Tibial nerve (tissue), 4 donors: ENCODE results near the gene ASCC1. TPM values are rescaled to one million over a fixed set of nuclear protein-coding genes. Genes with fewer than 3 reads are reported as not detected.
A peak's percentile ranks its signal among the peaks of the same experiment; 100 is the strongest.

Experiments used
- DNase-seq, 2 donors: peaks; one replicate each; pipeline ENCODE4 v3.0.0-alpha.2; 2019; ENCODE audit warnings: low spot score in 2 of 2
- H3K27ac ChIP-seq, 4 donors: fragments of 200-600 bp; sonication (generic) in 3 of 4; one replicate each; pipeline ENCODE4 v1.5.1; 2017 to 2019; ENCODE audit warnings: mild to moderate bottlenecking in 1 of 4
- H3K27me3 ChIP-seq, 2 donors: fragments of 200-600 bp; sonication (generic) in 1 of 2; one replicate each; pipeline versions ENCODE4 v1.5.1 to v1.6.0; 2017 to 2019
- H3K36me3 ChIP-seq, 3 donors: fragments of 200-600 bp; sonication (generic); one replicate each; pipeline ENCODE4 v1.5.1; 2018 to 2019
- H3K4me1 ChIP-seq, 4 donors: fragments of 200-600 bp; sonication (generic) in 3 of 4; one replicate each; pipeline ENCODE4 v1.5.1; 2017 to 2019
- H3K4me3 ChIP-seq, 4 donors: fragments of 200-600 bp; sonication (generic) in 3 of 4; one replicate each; pipeline ENCODE4 v1.5.1; 2017 to 2019; ENCODE audit warnings: mild to moderate bottlenecking in 1 of 4, moderate library complexity in 1 of 4
- H3K9me3 ChIP-seq, 4 donors: fragments of 200-600 bp; sonication (generic) in 3 of 4; one replicate each; pipeline ENCODE4 v1.5.1; 2017 to 2019
- EP300 ChIP-seq, 2 donors: sonication (generic); formaldehyde crosslinking; IDR thresholded peaks; one replicate each; pipeline ENCODE4 v1.6.1; 2017; ENCODE audit warnings: antibody characterized with exemption in 2 of 2, mild to moderate bottlenecking in 1 of 2
- POLR2A ChIP-seq, 2 donors: fragments of 450-650 bp; IDR thresholded peaks; one replicate each; pipeline ENCODE4 v1.6.1; 2017; ENCODE audit warnings: antibody characterized with exemption in 2 of 2, mild to moderate bottlenecking in 2 of 2, moderate library complexity in 2 of 2
- WGBS, 2 donors: methylation state at CpG; one replicate each; pipeline ENCODE4 v1.1.5; 2018; 5-methylcytosine and 5-hydroxymethylcytosine counted together
- small RNA-seq: library from RNA; depleted of rRNA; stranded (forward); fragments of <200 nt; gene quantifications from one replicate; pipeline ENCODE3, GENCODE V24; 2016
- total RNA-seq, 4 donors: library from RNA; depleted of rRNA; stranded (reverse); fragments of >200 nt; gene quantifications; one replicate each; pipeline ENCODE4 v1.1.0, GENCODE V29; 2016
- TF ChIP-seq, protein P1 (sequence below), 5 experiments: fragments of 200-600 bp in 3 of 5; fragments of 450-650 bp in 2 of 5; sonication (generic) in 3 of 5; IDR thresholded peaks; one replicate each; pipeline ENCODE4 v1.5.1; 2016 to 2019; ENCODE audit warnings: antibody characterized with exemption in 5 of 5, mild to moderate bottlenecking in 3 of 5, moderate library complexity in 2 of 5

The ASCC1 gene
- total RNA-seq, 4 donors from 2014 or later = 34.2 to 85.7 (median 54.2) TPM

DNA sequence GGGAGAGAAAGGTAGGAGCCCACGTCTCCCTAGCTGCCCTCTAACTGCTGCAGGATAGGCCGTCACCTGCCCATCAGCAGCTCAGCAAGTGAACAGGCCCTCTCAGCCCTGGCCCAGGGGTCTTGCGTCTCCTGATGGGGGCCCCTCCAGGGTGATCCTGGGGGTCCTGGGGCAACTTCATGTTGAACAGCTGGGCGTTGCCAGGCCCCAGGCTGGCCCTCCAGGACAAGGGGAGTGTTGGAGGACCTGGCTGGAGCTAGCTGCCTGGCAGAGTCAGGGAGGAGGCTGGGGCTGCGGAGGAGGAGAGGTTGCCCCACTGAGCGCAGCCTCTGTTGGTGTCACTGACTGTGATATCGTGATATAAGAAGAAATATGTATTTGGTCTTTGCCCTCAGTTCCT, 162.4 kb downstream of the ASCC1 start:
- Histone ChIP-seq H3K4me1 (no peaks in the 10 kb centered on the region), H3K36me3 (no peaks in the 10 kb centered on the region), H3K27ac (no peak overlapping the region), H3K4me3 (no peak overlapping the region), H3K27me3 (no peaks in the 10 kb centered on the region), H3K9me3 (peaks cover 0 to 4% (median 0%) of the 10 kb centered on the region in 4 donors)
- no peak for TF ChIP-seq EP300 (IDR thresholded peaks at IDR 0.05)
- no peak for TF ChIP-seq POLR2A (IDR thresholded peaks at IDR 0.05)
- TF ChIP-seq, protein P1, sequence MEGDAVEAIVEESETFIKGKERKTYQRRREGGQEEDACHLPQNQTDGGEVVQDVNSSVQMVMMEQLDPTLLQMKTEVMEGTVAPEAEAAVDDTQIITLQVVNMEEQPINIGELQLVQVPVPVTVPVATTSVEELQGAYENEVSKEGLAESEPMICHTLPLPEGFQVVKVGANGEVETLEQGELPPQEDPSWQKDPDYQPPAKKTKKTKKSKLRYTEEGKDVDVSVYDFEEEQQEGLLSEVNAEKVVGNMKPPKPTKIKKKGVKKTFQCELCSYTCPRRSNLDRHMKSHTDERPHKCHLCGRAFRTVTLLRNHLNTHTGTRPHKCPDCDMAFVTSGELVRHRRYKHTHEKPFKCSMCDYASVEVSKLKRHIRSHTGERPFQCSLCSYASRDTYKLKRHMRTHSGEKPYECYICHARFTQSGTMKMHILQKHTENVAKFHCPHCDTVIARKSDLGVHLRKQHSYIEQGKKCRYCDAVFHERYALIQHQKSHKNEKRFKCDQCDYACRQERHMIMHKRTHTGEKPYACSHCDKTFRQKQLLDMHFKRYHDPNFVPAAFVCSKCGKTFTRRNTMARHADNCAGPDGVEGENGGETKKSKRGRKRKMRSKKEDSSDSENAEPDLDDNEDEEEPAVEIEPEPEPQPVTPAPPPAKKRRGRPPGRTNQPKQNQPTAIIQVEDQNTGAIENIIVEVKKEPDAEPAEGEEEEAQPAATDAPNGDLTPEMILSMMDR (IDR thresholded peaks at IDR 0.05) = no peak
- 85 to 88% methylated on average over 7 of the region's 7 CpGs for WGBS, 2 donors
- no peak for DNase-seq

DNA sequence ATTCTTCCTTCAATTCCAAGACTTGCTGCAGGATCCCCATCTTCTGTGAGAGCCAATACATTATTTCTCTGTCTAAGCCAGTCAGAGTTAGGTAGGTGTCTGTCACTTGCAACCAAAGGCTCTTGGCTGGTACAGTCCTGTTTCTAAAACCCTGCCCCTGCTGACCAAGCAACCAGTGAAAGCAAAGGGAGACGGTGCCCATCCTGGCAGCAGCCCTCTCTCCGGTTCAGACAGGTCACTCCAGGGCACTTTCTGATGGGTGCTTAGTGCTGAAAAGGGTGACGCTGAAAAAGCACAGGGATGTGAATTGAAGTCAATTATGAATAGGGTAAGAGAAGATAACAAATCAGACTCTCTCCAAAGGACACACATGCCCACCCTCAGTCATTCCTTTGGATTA, 165.2 kb downstream of the ASCC1 start:
- H3K9me3 ChIP-seq = peaks cover 0 to 6% (median 0%) of the 10 kb centered on the region in 4 donors
- H3K36me3 ChIP-seq = no peaks in the 10 kb centered on the region
- no peak overlapping the region for H3K27ac ChIP-seq
- H3K27me3 ChIP-seq = no peaks in the 10 kb centered on the region
- TF ChIP-seq EP300 (IDR thresholded peaks at IDR 0.05) (no peak), POLR2A (IDR thresholded peaks at IDR 0.05) (no peak)
- TF ChIP-seq, protein P1 (IDR thresholded peaks at IDR 0.05) = no peak
- no peak for DNase-seq
- no peak overlapping the region for H3K4me3 ChIP-seq
- no peaks in the 10 kb centered on the region for H3K4me1 ChIP-seq
- WGBS, 2 donors = 54 to 57% methylated on average over 3 of the region's 3 CpGs

DNA sequence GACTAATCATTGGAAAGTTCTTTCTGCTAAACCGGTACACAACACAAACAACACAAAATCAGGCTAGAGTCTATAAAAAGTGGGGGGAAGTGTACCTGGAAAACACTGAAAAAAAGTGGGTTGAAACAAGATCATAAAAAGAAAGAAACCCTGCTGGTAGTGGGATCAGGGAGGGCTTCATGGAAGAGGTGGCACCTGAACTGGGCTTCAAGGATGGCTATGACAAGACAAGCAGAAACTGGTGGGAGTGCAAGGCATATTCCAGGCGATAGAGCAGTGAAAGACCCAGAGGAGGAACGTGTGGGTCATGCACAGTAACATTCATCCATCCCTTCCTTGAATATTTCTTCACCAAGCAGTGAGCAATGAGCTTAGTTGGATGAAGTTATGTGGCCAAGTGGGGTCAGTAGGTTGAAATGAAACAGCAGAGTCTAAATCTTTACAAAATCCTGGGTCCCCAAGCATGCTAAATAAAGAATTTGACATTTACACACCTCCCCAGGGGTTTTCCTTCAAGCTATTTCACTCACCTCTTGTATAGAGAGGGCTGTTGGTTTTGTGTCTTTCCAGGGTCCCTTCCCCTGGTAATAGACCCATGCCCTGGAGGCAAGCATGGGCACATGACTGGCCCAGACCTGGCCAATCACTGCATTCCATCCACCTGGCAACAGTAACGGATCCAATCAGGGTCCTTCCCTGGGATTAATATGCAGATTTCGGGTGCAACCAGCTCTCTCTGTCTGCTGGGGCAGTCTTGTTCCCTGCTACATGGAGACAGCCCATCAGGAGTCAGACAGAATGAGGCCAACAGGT, 165.9 kb downstream of the ASCC1 start:
- DNase-seq = no peak
- WGBS, 2 donors = 86 to 94% methylated on average over 5 of the region's 5 CpGs
- Histone ChIP-seq H3K27me3 (no peaks in the 10 kb centered on the region), H3K4me1 (peaks cover 0 to under 1% (median 0%) of the 10 kb centered on the region in 4 donors), H3K36me3 (no peaks in the 10 kb centered on the region), H3K9me3 (peaks cover 0 to 6% (median 0%) of the 10 kb centered on the region in 4 donors), H3K4me3 (no peak overlapping the region), H3K27ac (no peak overlapping the region)
- TF ChIP-seq EP300 (IDR thresholded peaks at IDR 0.05) (no peak), POLR2A (IDR thresholded peaks at IDR 0.05) (no peak)

DNA sequence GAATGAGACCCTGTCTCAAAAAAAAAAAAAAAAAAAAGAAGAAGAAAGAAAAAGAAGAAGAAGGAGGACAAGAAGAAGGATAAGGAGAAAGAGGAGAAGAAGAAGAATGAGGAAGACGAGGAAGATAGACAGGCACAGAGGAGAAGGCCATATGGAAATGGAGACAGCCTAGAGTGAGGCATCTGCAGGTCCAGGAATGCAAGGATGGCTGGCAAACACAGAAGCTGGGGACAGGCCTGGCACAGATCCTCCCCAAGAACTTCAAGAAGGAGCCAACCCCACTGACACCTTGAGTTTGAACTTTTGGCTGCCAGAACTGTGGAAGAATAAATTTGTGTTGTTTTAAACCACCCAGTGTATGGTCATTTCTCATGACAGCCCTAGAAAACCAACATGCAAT, 166.6 kb downstream of the ASCC1 start:
- TF ChIP-seq POLR2A (IDR thresholded peaks at IDR 0.05) = no peak
- no peak for TF ChIP-seq EP300 (IDR thresholded peaks at IDR 0.05)
- TF ChIP-seq, protein P1 (IDR thresholded peaks at IDR 0.05) = no peak
- H3K9me3 ChIP-seq = peaks cover 0 to 6% (median 0%) of the 10 kb centered on the region in 4 donors
- no peaks in the 10 kb centered on the region for H3K27me3 ChIP-seq
- no peak overlapping the region for H3K27ac ChIP-seq
- H3K4me1 ChIP-seq = peaks cover 0 to 8% (median 0%) of the 10 kb centered on the region in 4 donors
- 82 to 89% methylated on average over 1 of the region's 1 CpG for WGBS, 2 donors
- H3K36me3 ChIP-seq = no peaks in the 10 kb centered on the region
- no peak overlapping the region for H3K4me3 ChIP-seq
- no peak for DNase-seq

DNA sequence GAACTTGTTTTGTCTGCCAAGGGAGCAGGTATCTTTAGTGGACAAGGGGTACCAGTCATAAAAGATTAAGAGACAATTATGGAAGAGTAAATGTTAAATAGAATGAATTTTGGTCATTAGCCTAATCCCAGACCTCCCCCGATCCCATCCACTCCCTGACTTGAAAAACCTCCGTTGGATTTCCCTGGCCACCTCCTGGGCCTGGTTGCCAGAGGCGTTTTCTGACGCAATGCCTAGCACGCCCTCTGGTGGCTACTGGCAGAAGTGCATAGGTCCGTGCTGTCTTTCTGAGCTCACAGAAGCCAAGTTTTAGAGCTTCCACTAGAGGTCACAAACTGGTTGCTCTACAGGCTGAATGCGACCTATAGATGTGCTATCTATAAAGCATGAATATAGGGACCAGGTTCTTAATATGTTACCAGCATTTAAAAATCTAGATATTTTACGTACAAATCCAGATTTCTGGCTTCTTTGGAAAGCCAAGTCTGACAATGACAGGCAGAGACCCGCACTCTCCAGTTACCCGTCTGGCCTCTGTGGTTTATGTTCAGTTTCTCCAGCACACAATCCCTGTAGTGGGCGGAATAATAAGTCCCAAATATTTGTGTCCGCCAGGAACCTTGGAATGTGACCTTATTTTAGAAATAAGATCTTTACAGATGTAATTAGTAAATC, 167.5 kb downstream of the ASCC1 start:
- H3K27ac ChIP-seq = peak overlapping the region in 2 of 4 donors; percentile 16 to 50
- H3K36me3 ChIP-seq = no peaks in the 10 kb centered on the region
- 23 to 25% methylated on average over 12 of the region's 12 CpGs for WGBS, 2 donors
- peaks cover 0 to 6% (median 0%) of the 10 kb centered on the region in 4 donors for H3K9me3 ChIP-seq
- TF ChIP-seq, protein P1 (IDR thresholded peaks at IDR 0.05) = peak; percentile 95 to 100 (median 99)
- peak in 1 of 2 donors; percentile 85 for TF ChIP-seq EP300 (IDR thresholded peaks at IDR 0.05)
- peak in 1 of 2 donors; percentile 11 for TF ChIP-seq POLR2A (IDR thresholded peaks at IDR 0.05)
- H3K4me1 ChIP-seq = peaks cover 0 to 11% (median 0%) of the 10 kb centered on the region in 4 donors
- peak; percentile 87 to 98 for DNase-seq
- H3K27me3 ChIP-seq = no peaks in the 10 kb centered on the region
- no peak overlapping the region for H3K4me3 ChIP-seq

Small RNA genes lying within 50 kb of the gene (small RNA-seq; reads per million reads assigned to genes)
- gene RF00019 (not detected), gene RF00340 (not detected)

Other genes with a start within 250 kb of the ASCC1 start
- gene SPOCK2, start 127.7 kb downstream of the ASCC1 start, total RNA-seq = 1 to 10 TPM; 2.1 to 9.9 (median 5.0) TPM
- gene ANAPC16, start 264 bp downstream of the ASCC1 start, total RNA-seq = 10 to 100 TPM; 52.6 to 72.3 (median 61.9) TPM
- gene DDIT4, start 57.6 kb upstream of the ASCC1 start, total RNA-seq = 1,000 to 10,000 TPM; 1,317 to 2,202 (median 1,604) TPM
- 100 to 1,000 TPM in 2 of 4 donors, 10 to 100 TPM in 2; 81.3 to 115 (median 98.9) TPM for gene DNAJB12, start 138.6 kb upstream of the ASCC1 start, total RNA-seq